GM13977 (cell line): Measurements from ENCODE around the gene LILRB2.

ENCODE experiments used
- DNase-seq: peaks from one replicate; pipeline ENCODE4 v3.0.0; 2012; ENCODE audit warnings: low spot score
- in situ Hi-C: fragments of 300-500 bp; cut with MboI; formaldehyde crosslinking; loops from one replicate; pipeline ENCODE4 v1.12.0; 2022; ENCODE audit warnings: low sequenced_read_pairs, low pct_unique_long_range_greater_than_20kb, mixed read lengths, inconsistent platforms; ENCODE audit not compliant: unreplicated experiment
- TF ChIP-seq, protein P1 (sequence below): IDR thresholded peaks from 2 replicates; pipeline ENCODE4 v1.5.1; 2012; ENCODE audit warnings: mild to moderate bottlenecking, control low read depth; ENCODE audit not compliant: insufficient read depth; ENCODE audit errors: extremely low read depth, missing control alignments

LILRB2 gene

GRCh38 chr19:54312436-54313377 lies 31.8 kb upstream of the LILRB2 start, which contains the start of gene LILRA5:
Gene LILRA5 (minus strand): TSS chr19:54313166. CDS start chr19:54313019, 147 bp downstream.
- in situ Hi-C loops, result no loop called here
- TF ChIP-seq, protein P1, sequence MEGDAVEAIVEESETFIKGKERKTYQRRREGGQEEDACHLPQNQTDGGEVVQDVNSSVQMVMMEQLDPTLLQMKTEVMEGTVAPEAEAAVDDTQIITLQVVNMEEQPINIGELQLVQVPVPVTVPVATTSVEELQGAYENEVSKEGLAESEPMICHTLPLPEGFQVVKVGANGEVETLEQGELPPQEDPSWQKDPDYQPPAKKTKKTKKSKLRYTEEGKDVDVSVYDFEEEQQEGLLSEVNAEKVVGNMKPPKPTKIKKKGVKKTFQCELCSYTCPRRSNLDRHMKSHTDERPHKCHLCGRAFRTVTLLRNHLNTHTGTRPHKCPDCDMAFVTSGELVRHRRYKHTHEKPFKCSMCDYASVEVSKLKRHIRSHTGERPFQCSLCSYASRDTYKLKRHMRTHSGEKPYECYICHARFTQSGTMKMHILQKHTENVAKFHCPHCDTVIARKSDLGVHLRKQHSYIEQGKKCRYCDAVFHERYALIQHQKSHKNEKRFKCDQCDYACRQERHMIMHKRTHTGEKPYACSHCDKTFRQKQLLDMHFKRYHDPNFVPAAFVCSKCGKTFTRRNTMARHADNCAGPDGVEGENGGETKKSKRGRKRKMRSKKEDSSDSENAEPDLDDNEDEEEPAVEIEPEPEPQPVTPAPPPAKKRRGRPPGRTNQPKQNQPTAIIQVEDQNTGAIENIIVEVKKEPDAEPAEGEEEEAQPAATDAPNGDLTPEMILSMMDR, result no peak
- DNase-seq, result no peak

DNA sequence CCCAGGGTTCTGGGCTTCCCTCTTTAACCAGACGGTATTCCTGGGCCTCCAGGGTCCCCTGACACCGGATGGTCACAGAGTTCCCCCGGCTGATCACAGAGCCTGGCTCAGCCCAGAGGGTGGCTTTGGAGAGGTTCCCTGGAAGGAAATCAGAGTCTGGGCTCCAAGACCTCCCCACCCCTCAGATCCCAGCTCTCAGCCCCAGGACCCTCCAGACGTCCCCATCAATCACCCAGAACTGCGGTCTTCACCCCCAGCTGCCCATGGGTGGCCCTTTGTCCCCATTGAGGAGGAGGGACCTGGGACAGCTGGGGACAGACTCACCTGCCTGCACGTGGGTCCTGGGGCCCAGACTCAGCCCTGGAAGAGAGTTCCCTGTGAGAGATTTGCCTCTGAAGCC lies 31.1 kb upstream of the LILRB2 start:
- TF ChIP-seq, protein P1, result no peak
- in situ Hi-C loops, result no loop called here
- no peak for DNase-seq

GRCh38 chr19:54311486-54311885 lies 30.6 kb upstream of the LILRB2 start:
- TF ChIP-seq, protein P1, result no peak
- in situ Hi-C loops, result no loop called here
- no peak for DNase-seq

DNA sequence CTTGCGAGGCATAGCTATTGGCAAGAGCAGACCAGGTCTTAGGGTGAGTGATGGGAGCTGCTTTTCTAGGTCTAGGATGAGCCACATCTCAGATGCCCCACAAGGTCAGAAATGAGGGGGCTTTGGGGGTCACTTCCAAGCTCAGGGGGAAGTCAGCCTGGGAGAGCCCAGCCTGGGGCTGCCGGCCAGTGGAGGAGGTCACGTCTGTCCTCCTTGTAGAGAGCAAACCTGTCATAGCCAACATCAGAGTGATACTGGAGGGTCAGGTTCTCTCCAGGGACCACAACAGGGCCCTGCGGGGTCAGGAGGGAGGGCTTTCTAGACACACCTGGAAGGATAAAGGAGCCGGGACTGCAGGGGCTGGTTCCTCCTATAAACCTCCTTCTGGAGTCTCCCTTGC lies 29.6 kb upstream of the LILRB2 start:
- in situ Hi-C loops, result no loop called here
- no peak for DNase-seq

GRCh38 chr19:54309811-54310210 lies 28.9 kb upstream of the LILRB2 start:
- in situ Hi-C loops, result no loop called here
- TF ChIP-seq, protein P1, result no peak
- DNase-seq, result no peak

More for the DNA sequence above, 29.6 kb upstream of the LILRB2 start:
- TF ChIP-seq, protein P1, result no peak

GRCh38 chr19:54307389-54308020 lies 26.6 kb upstream of the LILRB2 start:
- in situ Hi-C loops, result no loop called here
- TF ChIP-seq, protein P1, result no peak
- DNase-seq, result no peak
